K562 (cell line): ENCODE measurements around the gene DDX54. TPM values are rescaled to one million over a fixed set of nuclear protein-coding genes. Genes with fewer than 3 reads are reported as not detected.

Experiments
- ATAC-seq: fragments of 200-7000 bp; cut with Tn5 transposase; 3 replicates; pipeline ENCODE4 v1.9.1; 2020; ENCODE audit warnings: moderate library complexity
- BruUV-seq: library from RNA; stranded (reverse); fragments of 400-500 nt; replicated peaks from 2 replicates; lab custom pipeline; 2021; lab: Mats Ljungman, UMichigan
- CTCF ChIA-PET: fragments of 300-600 bp; formaldehyde crosslinking; extraction: SDS; loops from one replicate; lab custom pipeline; 2021; ENCODE audit warnings: low intra/inter-chr PET ratio; lab: Yijun Ruan, JAX
- POLR2A ChIA-PET: fragments of 300-600, 350-650 bp; sonication (Branson Sonifier 250); formaldehyde crosslinking; extraction: SDS; loops from one replicate; lab custom pipeline; 2021; ENCODE audit warnings: antibody characterized with exemption, inconsistent platforms; lab: Yijun Ruan, JAX
- DNase-seq, 4 experiments: peaks; one replicate each; pipeline versions ENCODE4 v3.0.0 to v3.0.0-alpha.2; 2011 to 2018; ENCODE audit warnings: low spot score in 3 of 4, mixed read lengths in 3 of 4; ENCODE audit errors: extremely low read depth in 1 of 4
- FAIRE-seq: peaks from 2 replicates; lab custom pipeline; 2011; peaks lifted over from hg19 to GRCh38; lab: Jason Lieb, UNC
- H2AFZ ChIP-seq: 2 replicates; pipeline ENCODE4 v1.6.0; 2011; ENCODE audit warnings: low read depth, low read length, control low read depth, inconsistent platforms
- H3K27ac ChIP-seq: fragments of 200-600 bp; 3 replicates; pipeline ENCODE4 v1.8.0; 2011; ENCODE audit warnings: low read depth, mild to moderate bottlenecking, control low read depth, inconsistent platforms, low read length, moderate library complexity, mixed read lengths; ENCODE audit errors: extremely low read depth
- H3K27me3 ChIP-seq, 2 experiments: fragments of 300-600 bp in 1 of 2; 2 replicates in 1 of 2; 3 replicates in 1 of 2; pipeline versions ENCODE4 v1.6.0 to v1.8.0; 2011; ENCODE audit warnings: inconsistent platforms in 2 of 2, low read length in 2 of 2, mild to moderate bottlenecking in 1 of 2, mixed read lengths in 1 of 2, moderate library complexity in 1 of 2; ENCODE audit not compliant: control insufficient read depth in 2 of 2, insufficient read depth in 2 of 2
- H3K36me3 ChIP-seq: fragments of 300-600 bp; 3 replicates; pipeline ENCODE4 v1.8.0; 2011; ENCODE audit warnings: mild to moderate bottlenecking, low read length, inconsistent platforms; ENCODE audit not compliant: control insufficient read depth, insufficient read depth
- H3K4me1 ChIP-seq, 2 experiments: fragments of 200-600 bp in 1 of 2; replicated peaks in 1 of 2; 2 replicates in 1 of 2; 3 replicates in 1 of 2; pipeline versions ENCODE4 v1.5.1 to v1.8.0; 2011; ENCODE audit warnings: inconsistent platforms in 2 of 2, low read length in 2 of 2, mild to moderate bottlenecking in 1 of 2, mixed read lengths in 1 of 2, moderate library complexity in 1 of 2; ENCODE audit not compliant: control insufficient read depth in 2 of 2, insufficient read depth in 2 of 2
- H3K4me2 ChIP-seq: 2 replicates; pipeline ENCODE4 v1.6.1; 2011; ENCODE audit warnings: low read length, control low read depth, inconsistent platforms, mixed read lengths; ENCODE audit not compliant: insufficient read depth
- H3K4me3 ChIP-seq: fragments of 200-600 bp; sonication (generic), shearing (Covaris generic); 2 replicates; pipeline ENCODE4 v1.5.1; 2016; ENCODE audit warnings: control low read depth, inconsistent platforms
- H3K79me2 ChIP-seq: fragments of 200-600 bp; 3 replicates; pipeline ENCODE4 v1.8.0; 2011; ENCODE audit warnings: low read length, inconsistent platforms; ENCODE audit not compliant: control insufficient read depth, insufficient read depth
- H3K9ac ChIP-seq, 2 experiments: 2 replicates each; pipeline versions ENCODE4 v1.6.0 to v1.6.1; 2011; ENCODE audit warnings: low read depth in 2 of 2, low read length in 2 of 2, control low read depth in 1 of 2, inconsistent platforms in 1 of 2, mild to moderate bottlenecking in 1 of 2, mixed read lengths in 1 of 2; ENCODE audit not compliant: insufficient read depth in 1 of 2
- H3K9me1 ChIP-seq: one replicate; pipeline ENCODE4 v1.6.0; 2011; ENCODE audit warnings: inconsistent platforms, mild to moderate bottlenecking, low read length, moderate library complexity; ENCODE audit not compliant: control insufficient read depth, insufficient read depth
- H3K9me3 ChIP-seq: replicated peaks from 2 replicates; pipeline ENCODE4 v1.5.1; 2011; ENCODE audit warnings: low read depth, low read length, inconsistent platforms; ENCODE audit not compliant: control insufficient read depth, insufficient read depth
- H4K20me1 ChIP-seq: replicated peaks from 2 replicates; pipeline ENCODE4 v1.6.1; 2011; ENCODE audit warnings: low read length, inconsistent platforms, mixed read lengths; ENCODE audit not compliant: control insufficient read depth, insufficient read depth
- COPS2 ChIP-seq: fragments of 450-650 bp; conservative IDR thresholded peaks from 2 replicates; pipeline ENCODE4 v1.6.1; 2016; ENCODE audit warnings: mild to moderate bottlenecking, moderate library complexity
- ESRRA ChIP-seq: fragments of 450-650 bp; IDR thresholded peaks from 2 replicates; pipeline ENCODE4 v1.6.1; 2014; ENCODE audit warnings: low read depth, mild to moderate bottlenecking, moderate library complexity, borderline replicate concordance
- FOXA1 ChIP-seq: fragments of 450-650 bp; IDR thresholded peaks from 2 replicates; pipeline ENCODE4 v1.6.1; 2016; ENCODE audit warnings: mild to moderate bottlenecking, borderline replicate concordance
- HMG20A ChIP-seq: fragments of 450-650 bp; formaldehyde crosslinking; conservative IDR thresholded peaks from 2 replicates; pipeline ENCODE4 v1.4.0; 2020; ENCODE audit warnings: mild to moderate bottlenecking, mixed read lengths
- HNRNPLL ChIP-seq: fragments of 200-400 bp; formaldehyde crosslinking; IDR thresholded peaks from 2 replicates; pipeline ENCODE4 v1.6.1; 2017; ENCODE audit warnings: low read length, low read depth, mild to moderate bottlenecking; ENCODE audit not compliant: poor library complexity, severe bottlenecking
- MAFK ChIP-seq: IDR thresholded peaks from 2 replicates; pipeline ENCODE4 v1.6.1; 2011; ENCODE audit warnings: low read length, improper control_type of control experiment
- MCM3 ChIP-seq: fragments of 450-650 bp; IDR thresholded peaks from 2 replicates; pipeline ENCODE4 v1.6.1; 2016
- PCBP2 ChIP-seq: fragments of 200-400 bp; formaldehyde crosslinking; IDR thresholded peaks from 2 replicates; pipeline ENCODE4 v1.6.1; 2018; ENCODE audit warnings: low read length, low read depth, mild to moderate bottlenecking, moderate library complexity; ENCODE audit not compliant: poor library complexity, severe bottlenecking
- PML ChIP-seq: IDR thresholded peaks from 2 replicates; pipeline ENCODE4 v1.6.1; 2012; ENCODE audit warnings: low read length, inconsistent platforms
- RBM15 ChIP-seq: fragments of 200-400 bp; formaldehyde crosslinking; IDR thresholded peaks from 2 replicates; pipeline ENCODE4 v1.6.1; 2018; ENCODE audit warnings: mild to moderate bottlenecking, low read length, moderate library complexity; ENCODE audit not compliant: insufficient read depth
- SREBF1 ChIP-seq: fragments of 150-350 bp; IDR thresholded peaks from 2 replicates; pipeline ENCODE4 v1.6.1; 2014; ENCODE audit warnings: antibody characterized with exemption, low read depth, low read length, borderline replicate concordance
- SRSF1 ChIP-seq: fragments of 200-400 bp; formaldehyde crosslinking; IDR thresholded peaks from 2 replicates; pipeline ENCODE4 v1.6.1; 2017; ENCODE audit warnings: mild to moderate bottlenecking, low read depth, low read length, moderate library complexity
- STAT6 ChIP-seq: sonication (generic); formaldehyde crosslinking; IDR thresholded peaks from 2 replicates; pipeline ENCODE4 v1.8.1; 2023; ENCODE audit warnings: mild to moderate bottlenecking, missing genetic modification reagents
- TAL1 ChIP-seq: fragments of 450-650 bp; IDR thresholded peaks from 2 replicates; pipeline ENCODE4 v1.6.1; 2016; ENCODE audit warnings: mild to moderate bottlenecking
- TSC22D4 ChIP-seq: fragments of 450-650 bp; IDR thresholded peaks from 2 replicates; pipeline ENCODE4 v1.6.1; 2016; ENCODE audit warnings: missing genetic modification characterization, missing biosample characterization, control low read depth
- WGBS: fragments of 100-300 bp; shearing (Covaris generic); methylation state at CpG from one replicate; pipeline ENCODE4 v1.1.6; 2016; ENCODE audit warnings: low coverage, mixed read lengths; ENCODE audit not compliant: insufficient coverage; ENCODE audit errors: missing lambda C conversion rate; 5-methylcytosine and 5-hydroxymethylcytosine counted together
- in situ Hi-C: fragments of 300-500 bp; cut with MboI; formaldehyde crosslinking; loops from 4 replicates; pipeline ENCODE4 v1.15.0; 2018; ENCODE audit warnings: inconsistent platforms, mixed read lengths
- intact Hi-C: fragments of 100-400 bp; cut with micrococcal nuclease; formaldehyde crosslinking; loops from 2 replicates; pipeline ENCODE4 v1.14.2; 2022
- polyA plus RNA-seq, 8 experiments: library from polyadenylated mRNA; depleted of rRNA in 4 of 8; stranded (reverse) in 5 of 8; unstranded in 3 of 8; fragments of >200 nt; fragmentation: Nextera tagmentation in 2 of 8; fragmentation: Illumina TruSeq in 1 of 8; extraction: Ambion mirVana in 2 of 8; extraction: Trizol in 1 of 8; gene quantifications; 2 replicates each; pipeline versions ENCODE4 v1.2.1 to v1.2.3, GENCODE V29; 2011 to 2014; ENCODE audit warnings: inconsistent platforms in 1 of 8, missing spikeins in 1 of 8
- total RNA-seq, 7 experiments: library from RNA; depleted of rRNA in 6 of 7; stranded (reverse); fragments of >200 nt in 6 of 7; fragmentation: Illumina TruSeq in 2 of 7; extraction: Trizol in 2 of 7; gene quantifications; 2 replicates each; pipeline versions ENCODE4 v1.2.1 to v1.2.3, GENCODE V29; 2011 to 2021; ENCODE audit warnings: low replicate concordance in 1 of 7

Gene DDX54
- total and polyA plus RNA-seq, 9 of the 15 experiments (the other 6 are each of a cell fraction or from before 2014, with no cell fraction given) = 1.4 to 135 (median 51.4) TPM

DNA sequence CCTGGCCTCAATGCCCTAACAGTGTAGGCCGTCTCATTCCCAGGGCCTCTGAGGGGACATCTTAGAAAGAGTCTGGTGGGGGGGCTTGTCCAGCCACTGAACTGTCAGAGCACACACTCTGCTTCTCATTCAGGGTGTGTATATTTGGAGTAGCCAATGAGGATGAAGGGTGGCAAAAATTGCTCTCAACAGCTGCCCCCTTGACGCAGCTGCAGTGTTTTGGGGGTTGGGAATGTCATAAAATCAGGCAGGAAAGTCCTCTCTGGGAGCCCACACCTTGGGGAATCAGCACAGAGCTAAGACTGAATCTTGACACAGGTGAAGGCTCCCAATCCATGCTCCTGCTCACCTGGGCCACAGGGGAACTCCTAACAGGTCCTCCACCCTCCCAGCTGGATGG is 51.2 kb downstream of the DDX54 start:
- Histone ChIP-seq H3K9me3 (no peaks in the 10 kb centered on the region), H3K9ac (no peak overlapping the region)
- TF ChIP-seq HMG20A (CRISPR knock-in tag) = no peak
- TF ChIP-seq MCM3 = no peak
- no peak for TF ChIP-seq COPS2
- TF ChIP-seq ESRRA = no peak
- no peak for TF ChIP-seq PML
- TF ChIP-seq RBM15 = no peak
- TF ChIP-seq PCBP2 = no peak
- no peak for TF ChIP-seq TAL1
- TF ChIP-seq HNRNPLL = no peak
- TF ChIP-seq FOXA1 = no peak
- no peak for TF ChIP-seq MAFK
- TF ChIP-seq STAT6 (CRISPR knock-in tag) = no peak
- no peak for TF ChIP-seq TSC22D4 (tag)
- TF ChIP-seq SRSF1 = no peak
- no peak for TF ChIP-seq SREBF1
- TF ChIP-seq, all 486 proteins: peak for 0
- no peaks in the 10 kb centered on the region for H3K27me3 ChIP-seq
- no peaks in the 10 kb centered on the region for H3K79me2 ChIP-seq
- H3K27ac ChIP-seq = no peak overlapping the region
- H3K36me3 ChIP-seq = no peaks in the 10 kb centered on the region
- H3K4me1 ChIP-seq = peaks cover 8 to 29% of the 10 kb centered on the region in 2 experiments
- H2AFZ ChIP-seq = no peak overlapping the region
- DNase-seq (no peak), ATAC-seq (no peak), FAIRE-seq (no peak)
- no peak overlapping the region for H3K4me2 ChIP-seq
- H3K4me3 ChIP-seq = no peak overlapping the region
- BruUV-seq = no TSS peak
- H3K9me1 ChIP-seq = no peaks in the 10 kb centered on the region
- intact Hi-C loops = no loop called here
- ChIA-PET POLR2A (interaction anchor here (0.6 to 1.2 kb wide), 6 partner anchors 14 to 821 kb away, joined by 3 to 4 read pairs (median 4); partner anchors contain the start of gene CFAP73), CTCF (no interaction called here)
- in situ Hi-C loops = no loop called here
- 10% methylated on average over 2 of the region's 2 CpGs for WGBS
- H4K20me1 ChIP-seq = peaks cover 10% of the 10 kb centered on the region
